GM23338 (cell line): ENCODE data around the gene IRS1. TPM values are rescaled to one million over a fixed set of nuclear protein-coding genes. Genes with fewer than 3 reads are reported as not detected.

Source experiments
- ATAC-seq: fragments of 200-7000 bp; cut with Tn5 transposase; 3 replicates; pipeline ENCODE4 v1.9.1; 2020
- DNase-seq: peaks from one replicate; pipeline ENCODE4 v3.0.0-alpha.2; 2015; ENCODE audit warnings: low spot score
- H2AFZ ChIP-seq: fragments of 200-600 bp; sonication (generic); 2 replicates; pipeline ENCODE4 v1.8.0; 2016; ENCODE audit warnings: antibody characterized with exemption, mild to moderate bottlenecking, moderate library complexity
- H3F3A ChIP-seq: fragments of 200-600 bp; sonication (generic); replicated peaks from 2 replicates; pipeline ENCODE4 v1.8.0; 2017; ENCODE audit warnings: antibody characterized with exemption, mixed run types, low read depth
- H3K27ac ChIP-seq: fragments of 200-600 bp; sonication (generic); 2 replicates; pipeline ENCODE4 v1.6.1; 2016; ENCODE audit warnings: low read depth
- H3K27me3 ChIP-seq: fragments of 200-600 bp; sonication (generic); 2 replicates; pipeline ENCODE4 v1.8.0; 2016; ENCODE audit warnings: mild to moderate bottlenecking, mixed run types, moderate library complexity; ENCODE audit not compliant: insufficient read depth
- H3K36me3 ChIP-seq: fragments of 200-600 bp; sonication (generic); 2 replicates; pipeline ENCODE4 v1.8.0; 2016; ENCODE audit warnings: mild to moderate bottlenecking; ENCODE audit not compliant: insufficient read depth
- H3K4me1 ChIP-seq: fragments of 200-600 bp; sonication (generic); 2 replicates; pipeline ENCODE4 v1.8.0; 2016; ENCODE audit warnings: mild to moderate bottlenecking, moderate library complexity; ENCODE audit not compliant: insufficient read depth
- H3K4me2 ChIP-seq: fragments of 200-600 bp; sonication (generic); 2 replicates; pipeline ENCODE4 v1.7.1; 2017; ENCODE audit warnings: mixed run types
- H3K4me3 ChIP-seq: fragments of 200-600 bp; sonication (generic); 2 replicates; pipeline ENCODE4 v1.6.1; 2016; ENCODE audit warnings: mixed run types
- H3K79me2 ChIP-seq: fragments of 200-600 bp; sonication (generic); replicated peaks from 2 replicates; pipeline ENCODE4 v1.8.0; 2017; ENCODE audit warnings: mild to moderate bottlenecking; ENCODE audit not compliant: insufficient read depth
- H3K9me2 ChIP-seq: fragments of 200-600 bp; sonication (generic); 2 replicates; pipeline ENCODE4 v1.8.0; 2017; ENCODE audit not compliant: insufficient read depth
- H4K20me1 ChIP-seq: fragments of 200-600 bp; sonication (generic); replicated peaks from 2 replicates; pipeline ENCODE4 v1.8.0; 2017; ENCODE audit warnings: mild to moderate bottlenecking; ENCODE audit not compliant: insufficient read depth
- H3K27ac Mint-ChIP-seq: 2 replicates; pipeline ENCODE4 v1.8.0; 2020; ENCODE audit warnings: inconsistent platforms, mild to moderate bottlenecking, moderate library complexity, mixed read lengths
- H3K27me3 Mint-ChIP-seq: 3 replicates; pipeline ENCODE4 v1.8.0; 2022; ENCODE audit warnings: low read depth, mild to moderate bottlenecking, moderate library complexity, mixed read lengths, inconsistent platforms; ENCODE audit not compliant: insufficient read depth, poor library complexity
- H3K36me3 Mint-ChIP-seq: 3 replicates; pipeline ENCODE4 v1.8.0; 2021; ENCODE audit warnings: low read depth, mild to moderate bottlenecking, inconsistent platforms, moderate library complexity, mixed read lengths
- H3K4me1 Mint-ChIP-seq: 3 replicates; pipeline ENCODE4 v1.8.0; 2020; ENCODE audit warnings: mild to moderate bottlenecking, inconsistent platforms, mixed read lengths
- H3K4me3 Mint-ChIP-seq: 3 replicates; pipeline ENCODE4 v1.8.0; 2021; ENCODE audit warnings: moderate library complexity, mild to moderate bottlenecking, inconsistent platforms, mixed read lengths
- H3K9me3 Mint-ChIP-seq: 3 replicates; pipeline ENCODE4 v1.8.0; 2020; ENCODE audit warnings: moderate library complexity, mild to moderate bottlenecking, inconsistent platforms, mixed read lengths
- ETS1 ChIP-seq: IDR thresholded peaks from 2 replicates; pipeline ENCODE4 v1.6.1; 2016; ENCODE audit warnings: antibody characterized with exemption
- EZH2 ChIP-seq: fragments of 200-600 bp; sonication (generic); IDR thresholded peaks from one replicate; pipeline ENCODE4 v1.8.0; 2017; ENCODE audit warnings: antibody characterized with exemption, mild to moderate bottlenecking, low read depth; ENCODE audit not compliant: unreplicated experiment
- JUNB ChIP-seq: IDR thresholded peaks from one replicate; pipeline ENCODE4 v1.6.1; 2016; ENCODE audit warnings: antibody characterized with exemption; ENCODE audit not compliant: unreplicated experiment
- POLR2AphosphoS5 ChIP-seq: IDR thresholded peaks from 2 replicates; pipeline ENCODE4 v1.6.1; 2016; ENCODE audit warnings: antibody characterized with exemption, low read depth
- REST ChIP-seq: IDR thresholded peaks from one replicate; pipeline ENCODE4 v1.6.1; 2018; ENCODE audit warnings: antibody characterized with exemption; ENCODE audit not compliant: unreplicated experiment
- STAT1 ChIP-seq: IDR thresholded peaks from one replicate; pipeline ENCODE4 v1.6.1; 2016; ENCODE audit warnings: antibody characterized with exemption; ENCODE audit not compliant: unreplicated experiment
- ZNF114 ChIP-seq: fragments of 250-450 bp; sonication (Bioruptor Pico); IDR thresholded peaks from 2 replicates; pipeline ENCODE4 v1.5.0; 2020; ENCODE audit warnings: mild to moderate bottlenecking, moderate library complexity
- ZNF462 ChIP-seq: fragments of 250-450 bp; sonication (Bioruptor Pico); IDR thresholded peaks from 2 replicates; pipeline ENCODE4 v1.5.0; 2020; ENCODE audit warnings: mild to moderate bottlenecking, moderate library complexity
- polyA plus RNA-seq: library from polyadenylated mRNA; unstranded; fragments of >200 nt; fragmentation: Nextera tagmentation; extraction: Ambion mirVana; gene quantifications from 2 replicates; pipeline ENCODE4 v1.2.1, GENCODE V29; 2016
- total RNA-seq: library from RNA; depleted of rRNA; stranded (reverse); fragments of >200 nt; shearing (Covaris generic); gene quantifications from 2 replicates; pipeline ENCODE4 v1.2.3, GENCODE V29; 2014

Gene IRS1
- total and polyA plus RNA-seq, 2 experiments from 2014 or later, result 6.9 to 26.2 TPM

- Histone ChIP-seq H4K20me1 (no peaks in the 10 kb centered on the region), H3K9me2 (no peaks in the 10 kb centered on the region), H3K36me3 (no peaks in the 10 kb centered on the region), H3K79me2 (peaks cover 33% of the 10 kb centered on the region), H3K4me2 (no peak overlapping the region), H3K27ac (no peak overlapping the region), H3K4me1 (peaks cover 22% of the 10 kb centered on the region), H3F3A (no peaks in the 10 kb centered on the region), H2AFZ (no peak overlapping the region), H3K4me3 (no peak overlapping the region), H3K27me3 (no peaks in the 10 kb centered on the region)
- Mint-ChIP-seq H3K36me3 (peaks cover 8% of the 10 kb centered on the region), H3K4me3 (no peak overlapping the region), H3K27me3 (no peaks in the 10 kb centered on the region), H3K4me1 (peaks cover 22% of the 10 kb centered on the region), H3K9me3 (no peaks in the 10 kb centered on the region), H3K27ac (no peak overlapping the region; the same call in 1 of the 2 replicates)
- DNase-seq, result no peak
- ATAC-seq, result no peak
- TF ChIP-seq REST (no peak), ETS1 (no peak), STAT1 (no peak), ZNF462 (CRISPR knock-in tag) (no peak), POLR2AphosphoS5 (no peak), ZNF114 (no peak), JUNB (no peak), EZH2 (no peak)
Observed at GRCh38 chr2:226759768-226760167, 39.9 kb downstream of the IRS1 start.
